ENCODE measurements around the gene GPATCH2. TPM values are rescaled to one million over a fixed set of nuclear protein-coding genes. Genes with fewer than 3 reads are reported as not detected.
"Not testable (repeated sequence)": the region's sequence is repeated elsewhere in the genome, so short reads cannot be mapped to it uniquely, and the experiment has no call there.

GPATCH2 gene
- polyA plus RNA-seq, 3 donors, result 24.8 to 26.9 (median 24.9) TPM

DNA sequence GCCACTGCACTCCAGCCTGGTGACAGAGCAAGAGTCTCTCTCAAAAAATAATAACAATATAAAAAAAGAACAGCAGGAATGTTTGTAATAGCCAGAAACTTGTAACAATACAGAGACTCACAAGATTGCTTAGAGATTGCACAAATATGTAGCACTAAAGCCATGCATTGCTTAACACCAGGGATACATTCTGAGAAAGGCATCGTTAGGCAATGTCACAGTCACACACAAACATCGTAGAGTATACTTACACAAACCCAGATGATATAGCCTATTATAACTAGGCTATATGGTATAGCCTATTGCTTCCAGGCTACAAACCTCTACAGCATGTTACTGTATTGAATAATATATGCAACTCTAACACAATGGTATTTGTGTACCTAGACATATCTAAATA lies 45.3 kb downstream of the GPATCH2 start:
- DNase-seq (ENCODE audit: low read depth in 3 of 3, low spot score in 2 of 3), result no peak

DNA sequence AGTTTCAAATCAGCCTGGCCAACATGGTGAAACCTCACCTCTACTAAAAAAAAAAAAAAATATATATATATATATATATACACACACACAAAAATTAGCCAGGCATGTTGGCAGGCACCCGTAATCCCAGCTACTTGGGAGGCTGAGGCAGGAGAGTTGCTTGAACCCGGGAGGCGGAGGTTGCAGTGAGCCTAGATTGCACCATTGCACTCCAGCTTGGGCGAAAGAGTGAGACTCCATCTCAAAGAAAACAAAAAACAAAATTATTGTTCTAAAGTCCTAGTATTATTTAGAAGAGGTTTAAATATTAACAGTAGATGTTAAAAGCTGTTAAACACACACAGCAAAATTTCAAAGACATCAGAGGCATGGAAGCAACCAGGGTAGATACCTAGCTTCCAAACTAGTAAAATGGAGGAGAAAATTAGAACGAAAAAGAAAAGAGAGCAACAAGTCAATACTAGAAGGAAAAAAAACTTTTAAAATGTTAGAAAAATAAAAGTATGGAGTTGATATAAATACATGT lies 46.5 kb downstream of the GPATCH2 start:
- not testable (repeated sequence) for DNase-seq (ENCODE audit: low read depth in 3 of 3, low spot score in 2 of 3)

DNA sequence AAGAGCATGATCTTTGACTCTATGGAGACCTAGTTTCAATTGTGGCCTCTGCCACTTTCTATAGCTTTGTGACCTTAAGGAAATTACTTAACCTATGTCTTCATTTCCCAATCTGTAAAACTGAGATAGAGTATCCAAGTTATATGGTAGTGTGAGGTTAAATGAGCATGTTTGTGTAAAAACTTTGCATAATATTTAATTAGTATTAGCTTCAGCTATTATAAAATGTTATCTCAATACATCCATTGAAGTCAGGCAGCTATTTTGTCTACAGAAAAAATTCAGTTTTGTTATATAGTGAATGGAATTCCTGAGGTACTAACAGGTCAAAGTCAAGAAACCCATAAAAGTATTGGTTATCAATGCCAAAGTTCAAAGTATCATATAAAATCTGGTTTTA lies 53.6 kb downstream of the GPATCH2 start:
- no peak for DNase-seq (ENCODE audit: low read depth in 3 of 3, low spot score in 2 of 3)

DNA sequence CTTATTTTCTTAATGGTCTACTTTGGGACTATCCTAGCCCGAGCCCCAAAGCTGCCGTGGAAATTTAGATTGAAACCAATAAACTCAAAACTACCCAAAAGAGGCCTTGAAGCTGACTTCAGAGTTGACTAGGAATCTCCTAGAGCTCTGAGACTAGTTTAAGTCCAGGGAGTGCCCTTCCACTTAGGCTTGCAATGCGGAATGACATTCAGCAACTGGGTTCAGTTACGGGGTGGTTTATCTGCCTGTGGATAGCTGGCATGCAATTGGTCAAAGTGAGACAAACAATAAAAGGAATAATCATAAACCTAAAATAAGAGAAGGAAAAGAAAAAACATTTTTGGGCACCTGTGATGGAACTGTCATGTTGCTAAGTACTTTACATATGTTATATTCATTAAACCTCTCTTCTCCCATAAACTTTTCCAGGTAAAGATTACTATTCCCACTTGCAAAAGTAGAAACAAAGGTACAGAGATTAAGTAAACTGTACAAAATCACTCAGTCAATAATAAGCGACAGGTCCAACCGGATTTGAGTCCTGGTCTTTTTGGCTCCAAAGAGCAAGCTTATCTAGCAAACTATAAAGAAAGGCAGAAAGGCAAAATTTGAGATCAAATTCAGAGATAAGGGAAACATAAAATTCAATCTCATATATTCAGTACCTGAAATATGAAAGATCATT lies 56.5 kb downstream of the GPATCH2 start:
- no peak for DNase-seq (ENCODE audit: low read depth in 3 of 3, low spot score in 2 of 3)

DNA sequence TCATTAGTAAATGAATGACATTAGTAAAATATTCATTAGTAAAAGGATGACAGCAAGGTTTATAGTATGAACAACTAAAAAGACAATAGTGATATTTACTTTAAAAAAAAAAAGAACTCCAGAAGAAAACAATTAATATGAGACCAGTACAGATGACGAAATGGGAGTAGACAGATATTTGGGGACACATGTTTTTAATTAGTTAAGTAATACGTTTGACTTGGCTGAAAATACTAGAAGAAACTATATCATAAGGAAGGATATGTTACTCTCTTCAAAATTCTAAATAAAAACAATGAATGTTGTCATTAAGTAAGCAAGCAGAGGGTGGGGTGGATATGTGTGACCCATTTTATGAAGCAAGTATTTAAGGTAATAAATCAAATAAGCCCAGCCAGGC lies 61.9 kb downstream of the GPATCH2 start:
- no peak for DNase-seq (ENCODE audit: low read depth in 3 of 3, low spot score in 2 of 3)

DNA sequence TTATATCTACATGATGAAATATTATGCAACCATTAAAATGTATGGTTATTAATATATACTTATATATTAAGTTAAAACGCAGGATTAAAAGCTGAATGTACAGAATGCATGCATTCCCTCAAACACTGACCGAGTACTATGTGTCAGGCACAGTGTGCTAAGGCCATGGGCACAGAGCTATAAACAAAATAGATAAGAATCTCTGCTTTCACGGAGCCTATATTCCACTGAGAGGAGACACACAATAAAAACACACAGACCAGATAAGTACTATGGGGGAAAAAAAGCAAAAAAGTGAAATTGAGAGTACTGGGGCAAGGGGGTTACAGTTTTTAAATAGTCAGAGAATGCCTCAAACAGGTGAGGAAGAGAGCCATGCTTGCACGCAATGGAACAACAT lies 62.7 kb downstream of the GPATCH2 start:
- no peak for DNase-seq (ENCODE audit: low read depth in 3 of 3, low spot score in 2 of 3)

DNA sequence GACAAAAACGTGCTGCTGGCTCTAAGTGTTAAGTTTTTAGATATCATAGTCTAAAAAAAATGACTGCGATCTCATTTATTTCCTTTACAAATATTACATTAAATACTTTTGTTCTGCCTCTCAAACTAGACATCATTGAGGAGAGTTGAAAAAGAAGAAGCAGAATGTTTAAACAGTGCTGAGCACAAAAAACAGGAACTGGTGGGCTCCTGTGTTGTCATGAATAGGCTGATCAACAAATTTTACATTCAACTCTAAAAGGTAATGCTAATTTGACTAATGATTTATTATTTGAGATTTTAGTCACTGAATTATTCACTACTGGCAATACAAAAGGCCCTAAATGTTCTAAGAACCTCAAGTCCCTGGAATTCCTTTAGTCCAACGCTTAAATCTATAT lies 66.1 kb downstream of the GPATCH2 start:
- DNase-seq (ENCODE audit: low read depth in 3 of 3, low spot score in 2 of 3), result no peak

DNA sequence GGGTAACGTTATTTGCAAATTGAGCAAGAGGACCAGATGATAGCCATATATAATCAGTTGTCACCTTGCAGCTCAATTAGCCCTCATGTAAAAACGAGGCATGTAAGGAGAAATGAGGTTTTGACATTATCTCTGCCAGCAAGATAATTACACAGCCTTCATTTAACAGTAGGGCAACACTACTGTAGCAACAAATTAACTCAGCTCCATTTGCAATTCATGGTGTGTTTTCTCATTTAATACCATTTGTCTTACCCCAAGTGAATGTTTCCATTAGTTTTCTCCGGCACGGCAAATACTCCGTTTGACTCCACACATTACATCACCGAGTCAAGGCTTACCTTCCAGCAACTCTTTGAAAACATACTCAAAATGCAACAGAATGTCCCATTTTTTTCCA lies 66.7 kb downstream of the GPATCH2 start:
- no peak for DNase-seq (ENCODE audit: low read depth in 3 of 3, low spot score in 2 of 3)

DNA sequence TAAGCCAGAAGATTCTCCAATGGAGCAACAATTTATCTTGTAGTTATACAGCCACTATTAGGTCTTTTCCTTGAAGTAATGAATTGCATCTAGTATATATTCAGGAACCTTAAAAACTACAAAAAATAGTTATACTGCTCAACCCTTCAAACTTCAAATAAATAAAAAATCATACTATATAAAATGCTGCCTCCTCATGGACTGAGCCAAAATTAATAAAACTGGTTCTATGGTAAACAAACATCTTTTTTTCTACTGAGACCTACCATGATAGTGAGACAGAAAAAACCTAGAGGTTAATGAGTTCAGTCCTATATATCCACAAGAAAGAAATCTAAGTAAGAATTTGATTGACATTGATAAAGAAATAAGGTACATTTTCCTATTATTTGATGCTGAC lies 67.7 kb downstream of the GPATCH2 start:
- no peak for DNase-seq (ENCODE audit: low read depth in 3 of 3, low spot score in 2 of 3)

DNA sequence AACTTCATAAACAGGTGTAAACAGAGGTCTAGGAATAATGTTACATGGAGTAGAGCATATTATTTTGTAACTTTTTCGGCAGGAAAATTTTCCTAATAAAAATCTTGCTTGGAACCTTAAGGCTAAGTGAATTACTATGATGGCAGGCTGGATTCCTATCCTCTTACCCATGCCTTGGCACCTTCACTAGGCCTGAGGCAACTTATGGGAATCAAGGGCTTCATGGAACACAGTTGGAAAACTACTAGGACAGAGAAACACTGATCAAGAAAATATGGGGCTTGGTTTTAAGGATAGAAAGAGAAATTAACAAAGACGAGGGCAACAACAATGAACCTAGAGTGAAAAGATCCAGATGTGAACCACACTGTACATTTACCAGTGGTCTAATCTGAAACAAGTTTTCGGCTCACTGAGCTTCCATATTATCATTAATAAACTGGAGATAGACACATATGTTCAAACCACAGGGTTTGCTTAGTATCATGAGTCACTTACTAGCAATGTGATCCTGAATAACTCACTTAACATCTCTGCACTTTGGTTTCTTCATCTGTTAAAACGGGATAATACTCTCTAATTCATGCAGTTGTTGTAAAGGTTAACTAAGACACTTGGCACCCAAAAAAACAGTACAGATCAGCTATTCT lies 68.5 kb downstream of the GPATCH2 start:
- no peak for DNase-seq (ENCODE audit: low read depth in 3 of 3, low spot score in 2 of 3)

DNA sequence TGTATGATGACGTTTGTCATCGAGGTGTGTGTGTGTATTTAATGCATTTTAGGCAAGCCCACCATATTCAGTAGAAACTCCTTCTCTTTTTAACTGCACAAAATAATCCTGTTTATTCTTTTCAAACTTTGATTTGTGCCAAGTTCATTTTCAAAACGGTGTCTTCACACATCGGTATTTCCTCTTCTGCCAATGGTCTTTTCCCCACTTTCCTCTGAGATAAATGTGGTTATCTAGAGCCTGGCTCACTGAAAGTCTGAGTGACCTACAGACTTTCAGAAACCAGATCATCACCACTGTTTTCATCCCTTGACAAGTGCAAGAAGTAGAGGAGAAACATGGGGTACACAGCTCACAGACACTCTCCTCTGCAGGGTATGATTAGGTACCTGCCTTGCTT lies 69.4 kb downstream of the GPATCH2 start:
- no peak for DNase-seq (ENCODE audit: low read depth in 3 of 3, low spot score in 2 of 3)

DNA sequence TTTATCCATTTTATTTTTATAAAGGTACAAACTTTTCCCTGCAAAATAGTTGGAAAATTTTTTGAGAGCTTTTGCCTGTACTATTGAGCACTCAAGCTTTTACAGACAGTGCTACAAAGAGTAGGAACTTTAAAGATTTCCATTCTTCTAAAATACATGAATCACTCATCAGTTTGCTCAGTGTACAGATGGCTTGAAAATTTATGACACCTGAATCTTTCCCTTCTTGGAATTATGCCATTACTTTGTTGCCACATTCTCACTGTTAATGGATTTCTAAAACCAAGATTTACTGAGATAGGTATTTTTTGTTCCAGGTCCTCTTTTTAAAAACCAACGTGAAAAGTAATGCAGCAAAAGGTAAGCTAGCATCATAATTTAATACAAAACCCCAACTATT lies 76.0 kb downstream of the GPATCH2 start:
- no peak for DNase-seq (ENCODE audit: low read depth in 3 of 3, low spot score in 2 of 3)

DNA sequence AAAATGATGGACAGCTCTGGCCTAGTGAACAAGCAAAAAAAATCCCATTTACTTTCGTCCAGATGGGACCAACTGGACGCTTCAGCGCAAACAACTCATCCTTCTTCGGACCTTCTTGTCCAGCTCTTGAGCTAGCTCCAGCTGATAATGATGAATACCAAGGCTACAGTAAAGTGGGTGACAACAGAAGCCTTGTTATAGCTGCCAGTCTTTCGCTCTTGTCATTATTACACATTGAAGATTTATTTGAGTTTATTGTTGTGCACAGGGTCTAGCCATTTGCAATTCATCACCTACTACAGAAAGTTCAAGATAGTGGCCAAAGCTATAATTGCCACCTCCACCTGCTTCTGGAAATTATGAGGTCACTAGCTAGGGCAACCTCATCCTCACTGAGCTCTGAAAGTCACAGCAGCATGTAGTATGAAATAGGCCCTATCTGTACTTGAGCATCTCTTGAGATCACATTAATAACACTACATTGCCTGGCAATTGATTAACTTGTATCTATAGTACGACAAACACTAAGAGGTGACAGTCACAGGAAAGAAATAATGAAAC lies 76.9 kb downstream of the GPATCH2 start:
- DNase-seq (ENCODE audit: low read depth in 3 of 3, low spot score in 2 of 3), result no peak

DNA sequence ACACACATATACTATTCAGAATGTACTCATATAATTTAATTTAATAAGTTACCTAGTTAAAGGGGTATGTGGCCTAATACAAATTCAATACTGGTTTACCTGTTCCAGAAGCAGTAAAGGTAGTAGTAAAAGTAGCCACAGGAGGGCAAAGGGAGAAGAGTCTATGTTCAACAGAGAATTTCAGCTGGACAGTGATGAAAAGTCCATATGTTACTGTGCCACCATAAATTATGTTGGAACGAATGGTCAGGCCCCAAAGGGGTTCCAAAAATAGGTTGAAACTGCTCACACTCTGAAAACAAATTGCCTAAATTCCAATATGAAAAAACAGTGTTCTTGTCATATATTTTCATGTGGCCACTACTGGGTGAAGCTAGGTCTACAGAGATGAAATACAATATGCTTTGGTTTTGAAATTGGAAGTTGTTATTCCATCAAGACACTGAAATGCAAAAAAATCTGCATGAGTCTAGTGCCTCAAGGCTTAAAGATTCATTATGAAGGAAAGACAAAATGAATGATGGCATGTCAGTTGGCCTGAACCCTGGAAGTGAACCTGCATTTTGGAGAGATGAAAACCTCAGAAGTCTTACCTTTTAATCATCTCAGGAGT lies 78.4 kb downstream of the GPATCH2 start:
- no peak for DNase-seq (ENCODE audit: low read depth in 3 of 3, low spot score in 2 of 3)

DNA sequence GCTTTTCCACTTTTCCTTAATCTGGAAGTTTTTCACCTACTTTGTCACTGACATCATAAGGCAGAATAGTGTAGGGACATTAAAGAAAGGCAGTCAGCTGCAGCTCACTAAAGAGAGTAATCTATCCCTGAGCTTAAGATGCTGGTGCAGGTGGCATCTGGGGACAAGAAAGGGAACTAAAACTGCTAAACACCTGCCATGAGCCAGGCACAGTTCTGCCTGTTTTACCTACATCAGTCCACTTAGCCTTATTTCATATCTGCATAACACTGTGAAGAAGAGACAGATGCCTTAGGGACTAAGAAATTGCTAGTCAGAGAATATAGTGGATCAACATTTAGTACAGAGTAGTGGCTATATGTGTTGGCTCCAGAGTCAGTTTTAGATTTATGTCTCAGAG lies 88.1 kb downstream of the GPATCH2 start:
- no peak for DNase-seq (ENCODE audit: low read depth in 3 of 3, low spot score in 2 of 3)

DNA sequence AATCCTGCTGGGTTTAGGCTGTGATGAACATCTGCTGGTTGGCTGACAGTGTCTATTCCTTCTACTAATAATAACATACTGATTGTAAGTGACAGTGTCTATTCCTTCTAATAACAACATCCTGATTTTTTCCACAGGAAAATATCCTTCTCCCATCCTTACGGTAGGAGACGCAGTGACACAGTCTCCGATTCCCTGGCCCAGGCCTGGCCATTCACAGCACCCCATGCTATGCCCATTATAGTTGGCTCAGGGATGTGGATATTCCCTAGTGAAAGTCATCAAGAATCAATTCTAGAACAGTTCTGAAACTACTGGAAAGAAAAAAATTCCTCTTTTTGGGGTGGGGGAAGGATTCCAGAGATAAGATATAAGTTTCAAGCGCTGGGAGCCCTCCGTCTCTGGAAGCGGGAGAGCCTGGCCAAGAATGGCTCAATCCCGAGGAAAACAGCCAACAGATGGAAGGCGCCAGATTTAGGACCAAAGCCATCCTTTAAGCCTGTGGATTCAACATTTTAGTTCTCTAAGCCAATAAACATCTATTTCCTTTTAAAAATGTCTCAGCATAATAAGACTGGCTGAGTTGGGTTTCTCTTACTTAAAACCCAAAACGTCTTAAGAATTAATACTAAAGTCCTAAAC lies 88.6 kb downstream of the GPATCH2 start:
- no peak for DNase-seq (ENCODE audit: low read depth in 3 of 3, low spot score in 2 of 3)

DNA sequence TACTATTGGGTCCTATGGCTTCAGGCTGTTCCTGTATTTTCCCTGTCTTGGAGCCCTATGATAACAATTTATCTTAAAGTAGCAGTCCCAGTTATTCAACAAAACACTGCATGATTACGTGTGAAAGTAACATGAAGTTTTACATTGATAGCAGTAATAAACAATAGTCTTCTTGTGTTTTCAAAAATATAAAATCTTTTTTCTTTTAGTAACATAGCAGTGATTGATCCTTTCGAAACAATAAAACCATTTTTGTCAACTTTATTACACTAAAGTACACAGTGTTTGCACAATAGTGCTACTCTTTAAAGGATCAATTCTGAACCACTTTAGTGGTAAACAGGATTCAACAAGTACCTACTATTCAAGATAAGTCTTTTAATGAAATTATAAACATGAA lies 90.6 kb downstream of the GPATCH2 start:
- no peak for DNase-seq (ENCODE audit: low read depth in 3 of 3, low spot score in 2 of 3)

DNA sequence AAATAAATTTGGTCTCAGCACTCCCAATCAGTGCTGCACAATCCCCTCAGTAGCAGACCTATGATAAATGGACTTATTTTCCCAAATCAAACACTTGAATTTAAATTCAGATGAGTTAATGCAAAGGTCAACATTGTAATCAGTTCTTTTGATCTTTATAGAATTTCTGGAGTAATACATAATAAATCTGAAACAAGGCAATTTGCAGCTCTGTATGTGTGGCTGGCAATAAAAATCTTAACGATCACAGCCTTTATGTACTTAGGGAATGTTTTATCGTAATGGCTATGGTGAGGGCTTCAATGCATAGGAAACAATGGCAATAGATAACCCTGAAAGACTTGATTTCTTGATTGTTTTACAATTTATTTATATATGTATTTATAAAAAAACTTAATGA lies 91.4 kb downstream of the GPATCH2 start:
- DNase-seq (ENCODE audit: low read depth in 3 of 3, low spot score in 2 of 3), result no peak

DNA sequence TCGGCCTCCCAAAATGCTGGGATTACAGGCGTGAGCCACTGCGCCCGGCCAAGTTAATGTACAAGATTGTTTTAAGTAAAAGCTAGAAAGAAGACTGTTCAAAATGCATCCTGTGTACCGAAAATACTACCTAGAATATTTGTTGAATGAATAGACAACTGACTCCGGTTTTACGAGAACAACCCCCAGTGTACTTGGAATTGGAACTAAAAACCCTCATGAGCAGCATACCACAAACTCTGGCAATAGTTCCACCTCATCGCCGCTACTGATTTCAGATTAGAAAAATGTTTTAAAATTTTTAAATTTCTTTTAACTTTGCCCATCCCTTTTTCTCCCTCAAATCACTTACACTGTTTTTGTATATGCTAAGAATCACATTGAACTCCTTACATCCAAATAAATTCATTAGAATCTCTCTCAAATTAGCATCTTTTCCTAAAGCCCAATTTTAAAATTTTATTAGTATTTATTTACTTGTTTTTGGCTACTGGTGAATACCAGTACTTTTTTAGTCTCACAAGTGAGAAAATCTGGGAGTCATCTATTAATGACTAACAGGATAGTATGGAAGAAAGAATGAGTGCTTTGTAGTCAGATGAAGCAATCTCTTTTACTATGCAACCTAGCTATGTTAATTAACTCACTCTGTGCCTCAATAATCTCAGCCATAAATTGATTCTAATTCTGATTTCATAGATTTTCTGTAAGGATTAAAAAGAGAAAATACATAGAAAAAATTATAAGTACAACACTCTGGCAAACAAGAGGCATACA lies 95.1 kb downstream of the GPATCH2 start:
- DNase-seq (ENCODE audit: low read depth in 3 of 3, low spot score in 2 of 3), result no peak

DNA sequence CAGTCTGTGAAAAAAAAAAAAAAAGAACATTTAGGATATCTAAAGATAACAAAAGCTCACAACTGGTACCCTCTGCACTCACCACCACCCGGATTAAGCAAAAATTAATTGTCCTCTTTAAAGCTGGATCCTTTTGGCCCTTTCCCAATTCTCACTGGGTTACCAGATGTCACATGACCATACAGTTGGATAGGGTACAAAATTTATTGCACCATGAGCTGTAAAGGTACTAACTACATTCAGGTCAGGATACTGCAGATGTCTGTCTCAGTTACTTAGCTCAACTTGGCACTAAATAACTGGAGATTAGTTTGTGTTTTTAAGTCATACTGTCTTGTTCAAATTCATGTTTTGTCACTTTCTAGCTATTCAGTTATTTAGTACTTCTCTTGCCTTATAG lies 96.3 kb downstream of the GPATCH2 start:
- no peak for DNase-seq (ENCODE audit: low read depth in 3 of 3, low spot score in 2 of 3)

DNA sequence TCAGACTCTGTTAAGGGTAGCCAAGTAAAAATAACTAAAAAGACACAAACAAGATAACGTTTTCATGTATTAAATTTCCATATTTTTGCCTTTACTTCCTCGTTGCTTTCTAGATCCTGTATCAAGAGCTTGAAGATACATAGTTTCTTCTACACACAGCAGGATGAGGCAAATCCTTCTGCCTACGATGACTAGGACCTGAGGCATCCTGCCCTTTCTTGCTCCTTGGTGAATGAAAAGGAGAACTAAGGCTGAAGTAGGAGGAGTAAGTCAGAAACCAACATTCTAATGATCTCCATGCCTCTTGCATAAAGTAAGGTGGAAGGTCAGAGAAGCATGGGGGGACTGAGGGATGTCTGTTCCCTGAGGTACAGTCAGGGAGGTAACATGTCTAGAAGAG lies 102.6 kb downstream of the GPATCH2 start:
- no peak for DNase-seq (ENCODE audit: low read depth in 3 of 3, low spot score in 2 of 3)
